Left ventricle myocardium inferior (tissue), 1 donor: Measurements from ENCODE around the gene FAM153A. TPM values are rescaled to one million over a fixed set of nuclear protein-coding genes. Genes with fewer than 3 reads are reported as not detected.
"Not testable (repeated sequence)": the region's sequence is repeated elsewhere in the genome, so short reads cannot be mapped to it uniquely, and the experiment has no call there.

Source experiments
- DNase-seq: peaks from one replicate; pipeline ENCODE4 v3.0.0-alpha.2; 2020
- H3K27ac ChIP-seq: fragments of 200-600 bp; replicated peaks from 2 replicates; pipeline ENCODE4 v1.8.0; 2021
- H3K27me3 ChIP-seq: fragments of 200-600 bp; 2 replicates; pipeline ENCODE4 v1.8.0; 2021; ENCODE audit warnings: low read depth
- H3K36me3 ChIP-seq: fragments of 200-600 bp; 2 replicates; pipeline ENCODE4 v1.8.0; 2021
- H3K4me1 ChIP-seq: fragments of 200-600 bp; 2 replicates; pipeline ENCODE4 v1.8.0; 2021
- H3K4me3 ChIP-seq: fragments of 200-600 bp; 2 replicates; pipeline ENCODE4 v1.8.0; 2021; ENCODE audit warnings: mild to moderate bottlenecking, moderate library complexity
- H3K9me3 ChIP-seq: fragments of 200-600 bp; replicated peaks from 2 replicates; pipeline ENCODE4 v1.8.0; 2021
- intact Hi-C: fragments of 100-400 bp; cut with micrococcal nuclease; formaldehyde crosslinking; loops from one replicate; pipeline ENCODE4 v1.11.0; 2022
- total RNA-seq: library from RNA; stranded (reverse); fragmentation: NEBNext Ultra II Directional; extraction: Animal tissue kit (Norgen Biotek cat#: 25700); gene quantifications from one replicate; pipeline ENCODE4 v1.2.1, GENCODE V29; 2021
- donor health status: DM: no; HTN: yes; CAD: no; lungs with severe emphysema.

The FAM153A gene
- total RNA-seq, 1 donor from 2014 or later: 0.63 TPM

DNA sequence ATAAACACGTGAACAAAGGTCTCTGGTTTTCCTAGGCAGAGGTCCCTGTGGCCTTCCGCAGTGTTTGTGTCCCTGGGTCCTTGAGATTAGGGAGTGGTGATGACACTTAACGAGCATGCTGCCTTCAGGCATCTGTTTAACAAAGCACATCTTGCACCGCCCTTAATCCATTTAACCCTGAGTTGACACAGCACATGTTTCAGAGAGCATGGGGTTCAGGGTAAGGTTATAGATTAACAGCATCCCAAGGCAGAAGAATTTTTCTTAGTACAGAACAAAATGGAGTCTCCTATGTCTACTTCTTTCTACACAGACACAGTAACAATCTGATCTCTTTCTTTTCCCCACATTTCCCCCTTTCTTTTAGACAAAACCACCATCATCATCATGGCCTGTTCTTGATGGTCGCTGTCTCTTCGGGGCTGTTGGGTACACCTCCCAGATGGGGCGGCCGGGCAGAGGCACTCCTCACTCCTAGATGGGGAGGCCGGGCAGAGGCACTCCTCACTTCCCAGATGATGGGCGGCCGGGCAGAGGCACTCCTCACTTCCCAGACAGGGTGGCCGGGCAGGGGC lies 87.3 kb downstream of the FAM153A start:
- H3K4me3 ChIP-seq, intact Hi-C loops, H3K4me1 ChIP-seq, H3K9me3 ChIP-seq, H3K27me3 ChIP-seq, H3K36me3 ChIP-seq, H3K27ac ChIP-seq, DNase-seq: not testable (repeated sequence)

DNA sequence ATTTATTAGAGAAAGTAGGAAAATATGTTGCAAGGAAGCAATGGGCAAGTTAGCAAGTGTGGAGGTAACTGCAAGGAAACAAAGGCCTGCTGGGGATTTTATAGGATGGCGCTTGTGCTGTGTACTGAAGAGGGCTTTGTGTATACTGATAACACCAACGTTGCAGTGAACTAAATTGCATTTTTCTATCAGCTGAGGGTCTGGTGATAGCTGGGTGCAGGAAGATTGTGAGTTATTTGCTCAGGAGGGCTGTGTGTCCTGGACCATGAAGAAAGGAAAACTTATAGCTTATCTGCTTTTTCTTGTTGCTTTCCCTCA lies 88.2 kb downstream of the FAM153A start:
- H3K4me1 ChIP-seq, DNase-seq, H3K9me3 ChIP-seq, H3K36me3 ChIP-seq, H3K27ac ChIP-seq, intact Hi-C loops, H3K27me3 ChIP-seq, H3K4me3 ChIP-seq: not testable (repeated sequence)

GRCh38 chr5:177693671-177694517 lies 88.8 kb downstream of the FAM153A start:
- H3K4me3 ChIP-seq, H3K27me3 ChIP-seq, H3K27ac ChIP-seq, H3K4me1 ChIP-seq, H3K9me3 ChIP-seq, intact Hi-C loops, H3K36me3 ChIP-seq: not testable (repeated sequence)
- peak; percentile 57 for DNase-seq

DNA sequence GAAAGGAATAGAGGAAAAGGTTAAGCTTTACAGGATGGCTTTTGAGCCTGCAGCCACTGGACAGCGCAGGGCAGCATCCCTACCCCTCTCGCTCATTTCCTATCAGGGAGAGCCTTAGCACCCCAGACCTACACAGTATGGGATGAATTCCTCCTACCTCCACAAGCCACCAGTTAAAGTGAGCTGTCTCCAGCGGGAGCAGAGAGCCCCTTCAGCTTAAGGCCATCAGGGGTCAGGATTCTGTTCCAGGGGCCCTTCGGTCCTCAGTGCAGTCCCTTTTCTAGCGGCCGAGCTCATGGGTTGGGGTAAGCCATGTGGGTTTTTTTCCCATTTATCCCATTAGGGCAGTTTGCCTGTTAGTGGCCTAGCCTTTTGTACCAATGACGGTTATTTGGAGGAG lies 89.7 kb downstream of the FAM153A start:
- DNase-seq, H3K9me3 ChIP-seq, intact Hi-C loops, H3K27ac ChIP-seq, H3K36me3 ChIP-seq, H3K4me3 ChIP-seq, H3K4me1 ChIP-seq, H3K27me3 ChIP-seq: not testable (repeated sequence)

- H3K4me1 ChIP-seq, H3K9me3 ChIP-seq, DNase-seq, H3K4me3 ChIP-seq, H3K27ac ChIP-seq, intact Hi-C loops, H3K27me3 ChIP-seq, H3K36me3 ChIP-seq: not testable (repeated sequence)
These were observed 90.2 kb downstream of the FAM153A start for GRCh38 chr5:177692507-177692906.

DNA sequence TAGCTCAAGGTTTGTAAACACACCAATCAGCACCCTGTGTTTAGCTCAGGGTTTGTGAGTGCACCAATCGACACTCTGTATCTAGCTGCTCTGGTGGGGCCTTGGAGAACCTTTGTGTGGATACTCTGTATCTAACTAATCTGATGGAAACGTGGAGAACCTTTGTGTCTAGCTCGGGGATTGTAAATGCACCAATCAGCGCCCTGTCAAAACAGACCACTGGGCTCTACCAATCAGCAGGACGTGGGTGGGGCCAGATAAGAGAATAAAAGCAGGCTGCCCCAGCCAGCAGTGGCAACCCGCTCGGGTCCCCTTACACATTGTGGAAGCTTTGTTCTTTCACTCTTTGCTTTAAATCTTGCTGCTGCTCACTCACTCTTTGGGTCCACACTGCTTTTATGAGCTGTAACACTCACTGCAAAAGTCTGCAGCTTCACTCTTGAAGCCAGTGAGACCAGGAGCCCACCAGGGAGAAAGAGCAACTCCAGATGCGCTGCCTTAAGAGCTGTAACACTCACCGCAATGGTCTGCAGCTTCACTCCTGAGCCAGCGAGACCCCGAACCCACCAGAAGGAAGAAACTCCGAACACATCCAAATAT lies 93.6 kb downstream of the FAM153A start:
- H3K4me3 ChIP-seq, H3K27ac ChIP-seq, H3K27me3 ChIP-seq, H3K9me3 ChIP-seq, H3K36me3 ChIP-seq, DNase-seq, H3K4me1 ChIP-seq, intact Hi-C loops: not testable (repeated sequence)

GRCh38 chr5:177688091-177688490 lies 94.6 kb downstream of the FAM153A start:
- H3K9me3 ChIP-seq, intact Hi-C loops, H3K4me3 ChIP-seq, H3K36me3 ChIP-seq, DNase-seq, H3K27ac ChIP-seq, H3K27me3 ChIP-seq, H3K4me1 ChIP-seq: not testable (repeated sequence)

GRCh38 chr5:177681920-177682319 lies 100.8 kb downstream of the FAM153A start:
- H3K36me3 ChIP-seq, H3K27ac ChIP-seq, H3K4me1 ChIP-seq, H3K27me3 ChIP-seq, DNase-seq, H3K9me3 ChIP-seq, intact Hi-C loops, H3K4me3 ChIP-seq: not testable (repeated sequence)

Other genes starting within 250 kb of the FAM153A start
- 21.5 TPM for gene FAM193B, start 228.3 kb downstream of the FAM153A start, total RNA-seq
- gene TMED9, start 190.7 kb downstream of the FAM153A start, total RNA-seq: 68.7 TPM
- 17.2 TPM for gene B4GALT7, start 182.8 kb downstream of the FAM153A start, total RNA-seq
- not detected for gene PROP1, start 213.3 kb upstream of the FAM153A start, total RNA-seq